GM15510 (cell line): ENCODE data around the gene MAP6.
A peak's percentile ranks its signal among the peaks of the same experiment; 100 is the strongest.

Experiments
- POLR2A ChIP-seq: IDR thresholded peaks from 3 replicates; pipeline ENCODE4 v1.6.1; 2011; ENCODE audit warnings: borderline replicate concordance; ENCODE audit not compliant: insufficient read length; ENCODE audit errors: extremely low read depth

The MAP6 gene

DNA sequence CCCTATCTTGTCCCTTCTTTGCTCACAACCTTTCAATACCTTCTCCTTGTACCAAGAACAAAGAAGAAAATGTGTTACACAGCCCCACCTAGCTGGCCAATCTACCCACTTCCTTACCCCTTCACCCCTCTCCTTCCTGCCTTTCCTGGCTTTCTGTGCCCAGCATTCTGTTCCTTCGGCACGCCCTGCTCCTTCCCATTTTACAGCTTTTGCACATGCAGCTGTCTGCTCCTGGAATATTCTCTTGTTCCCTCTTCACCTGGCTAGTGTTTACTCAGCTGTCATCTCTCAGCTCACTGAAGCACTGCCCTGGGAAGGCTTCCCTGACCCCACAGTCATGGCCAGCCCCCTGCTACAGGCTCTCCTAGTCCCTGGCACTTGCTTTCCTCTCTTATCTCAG is 76.1 kb downstream of the MAP6 start:
- TF ChIP-seq POLR2A, result no peak

GRCh38 chr11:75591966-75592365 is 76.9 kb downstream of the MAP6 start:
- TF ChIP-seq POLR2A, result no peak

GRCh38 chr11:75591371-75591770 is 77.5 kb downstream of the MAP6 start:
- TF ChIP-seq POLR2A, result no peak

DNA sequence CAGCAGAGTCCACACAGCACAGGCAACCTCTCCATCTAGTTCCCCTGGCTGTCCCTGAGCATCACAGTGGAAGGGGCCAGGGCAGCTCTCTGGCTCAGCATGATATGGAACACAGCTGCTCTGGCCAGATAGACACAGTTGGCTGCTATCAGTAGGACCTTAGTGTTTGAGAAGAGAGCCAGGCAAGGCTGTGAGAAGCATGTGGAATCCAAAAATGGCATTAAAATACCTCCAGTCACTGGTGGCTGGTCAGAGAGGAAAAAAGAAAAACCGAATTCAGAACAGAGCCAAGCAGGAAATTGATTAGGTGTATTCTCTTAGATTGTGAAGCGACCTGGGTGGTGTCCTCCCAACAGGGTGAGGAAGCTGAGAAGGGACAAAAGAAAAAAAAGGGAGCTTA is 78.9 kb downstream of the MAP6 start:
- no peak for TF ChIP-seq POLR2A

- no peak for TF ChIP-seq POLR2A
These were observed 79.8 kb downstream of the MAP6 start for GRCh38 chr11:75589051-75589450.

DNA sequence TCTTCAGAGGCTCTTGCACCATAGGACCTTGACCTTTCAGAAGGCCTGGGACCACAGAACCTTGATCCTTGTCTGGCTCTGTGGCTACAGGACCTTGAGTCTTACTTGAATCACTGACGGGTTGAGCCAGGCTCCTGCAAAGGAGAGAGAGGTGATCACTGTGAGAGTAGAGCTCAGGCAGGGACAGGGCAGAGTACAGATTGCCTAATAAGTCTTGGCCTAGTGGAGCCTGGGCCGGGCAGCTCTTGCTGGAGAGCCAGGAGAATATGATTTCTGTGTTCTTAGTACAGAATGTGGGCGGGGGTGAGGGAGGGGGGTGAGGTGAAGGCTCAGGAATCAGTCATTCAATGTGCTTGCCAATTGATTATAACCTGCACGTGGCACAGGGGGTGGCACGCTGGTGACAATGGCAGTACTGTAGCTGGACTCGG is 80.8 kb downstream of the MAP6 start:
- TF ChIP-seq POLR2A, result no peak

- no peak for TF ChIP-seq POLR2A
These were observed 82.4 kb downstream of the MAP6 start for GRCh38 chr11:75586395-75586794.

GRCh38 chr11:75585293-75585670 is 83.6 kb downstream of the MAP6 start:
- TF ChIP-seq POLR2A, result no peak

DNA sequence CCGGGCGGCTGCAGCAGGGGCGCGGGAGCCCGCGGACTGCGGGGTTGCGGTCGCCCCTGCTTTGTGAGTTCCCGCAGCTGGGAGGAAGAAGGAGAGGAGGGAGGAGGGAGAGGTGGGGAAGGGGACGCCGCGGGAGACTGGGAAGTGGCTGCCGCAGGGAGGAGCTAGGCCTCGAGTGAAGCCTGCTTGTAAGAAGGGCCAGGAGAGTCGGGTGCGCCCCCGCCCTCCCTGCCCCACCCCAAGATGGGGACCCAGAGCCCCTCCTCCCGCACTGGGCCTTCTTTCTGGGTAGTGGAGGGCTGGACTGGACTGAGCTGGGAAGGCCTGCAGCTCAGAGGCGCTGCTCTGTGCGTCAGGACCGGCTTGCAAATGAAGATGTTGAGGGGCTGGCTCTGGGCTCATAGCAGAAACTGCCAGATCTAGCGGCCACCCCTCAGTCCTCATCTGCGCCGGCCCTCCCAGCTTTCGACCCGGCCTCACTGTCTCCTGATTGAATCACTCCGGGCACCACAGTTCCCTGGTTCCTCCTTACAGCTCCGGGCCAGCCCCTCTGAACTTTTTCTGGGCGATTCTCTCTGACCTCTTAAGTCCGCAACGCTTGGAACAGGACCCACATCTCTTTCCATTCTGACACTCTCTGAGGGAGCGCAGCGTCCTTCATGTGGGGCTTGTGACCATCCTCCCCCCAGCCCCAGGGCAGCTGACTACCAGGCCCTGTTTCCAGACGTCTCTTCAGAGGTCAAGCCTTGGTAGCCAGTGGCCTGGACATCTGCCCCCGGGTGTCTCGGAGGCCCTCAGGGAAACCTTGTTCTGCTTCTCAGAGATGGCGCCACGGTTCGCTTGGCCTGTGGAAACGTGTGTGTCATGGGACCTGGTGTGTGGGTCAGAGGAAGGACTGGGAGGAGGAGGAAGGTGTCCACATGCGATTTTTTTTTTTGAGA is 84.8 kb downstream of the MAP6 start:
- TF ChIP-seq POLR2A, result no peak

DNA sequence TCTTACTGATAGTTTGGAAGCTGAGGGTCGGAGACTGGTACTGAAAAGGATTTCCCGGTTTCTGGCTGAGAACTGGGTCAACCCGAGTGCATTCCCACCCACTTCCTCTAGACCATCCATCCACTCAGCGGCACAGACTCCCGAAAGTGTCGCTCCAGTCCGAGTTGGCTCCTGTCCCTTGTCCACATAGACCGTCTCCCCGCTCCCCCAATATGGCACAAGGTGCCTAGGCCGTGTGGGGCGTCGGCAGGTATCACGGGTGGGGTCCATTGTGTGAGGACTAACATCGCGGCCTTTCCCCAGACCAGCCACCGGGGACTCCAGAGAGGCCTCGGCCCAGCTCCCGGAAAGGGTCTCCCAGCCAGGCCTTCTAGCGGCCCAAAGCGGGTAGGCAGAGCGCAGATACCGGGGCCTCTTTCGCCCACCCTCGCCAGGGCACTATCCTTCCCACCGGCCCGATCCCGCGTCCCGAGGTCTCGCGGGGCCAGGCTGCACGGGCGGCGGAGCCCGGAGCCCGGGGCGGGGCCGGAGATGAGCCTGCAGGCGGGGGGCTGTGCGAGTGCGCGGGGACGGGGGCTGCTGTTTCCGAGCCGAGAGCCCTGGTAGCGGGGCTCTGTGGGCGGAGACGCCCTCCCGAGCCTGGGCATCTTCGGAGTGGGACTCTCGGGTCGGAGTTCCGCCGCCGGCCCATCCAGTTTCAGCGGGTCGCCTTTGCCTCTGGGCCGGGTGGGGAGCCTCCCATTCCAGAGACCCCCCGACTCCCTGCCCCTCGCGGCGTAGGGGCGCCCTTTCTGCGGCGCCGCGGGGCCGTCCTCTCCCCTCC is 85.7 kb downstream of the MAP6 start:
- peak; percentile 41 for TF ChIP-seq POLR2A

DNA sequence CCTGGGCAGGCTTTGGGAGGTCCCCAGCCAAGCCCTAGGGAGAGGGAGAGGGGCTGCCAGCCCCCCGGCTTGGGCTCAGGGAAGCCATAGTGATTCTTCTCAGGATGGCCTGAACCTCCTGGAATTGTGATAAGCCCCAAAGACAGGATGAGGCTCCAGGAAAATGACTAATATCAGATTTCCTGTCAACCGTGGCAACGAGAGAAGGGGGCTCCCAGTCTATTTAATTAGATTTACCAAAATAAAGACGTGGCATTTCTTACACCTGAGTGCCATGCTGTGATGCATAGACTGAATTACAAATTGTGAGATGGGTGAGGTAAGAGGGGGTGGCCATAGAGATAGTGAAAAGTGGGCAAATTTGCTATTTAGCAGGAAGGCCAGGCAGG is 86.3 kb downstream of the MAP6 start:
- no peak for TF ChIP-seq POLR2A

DNA sequence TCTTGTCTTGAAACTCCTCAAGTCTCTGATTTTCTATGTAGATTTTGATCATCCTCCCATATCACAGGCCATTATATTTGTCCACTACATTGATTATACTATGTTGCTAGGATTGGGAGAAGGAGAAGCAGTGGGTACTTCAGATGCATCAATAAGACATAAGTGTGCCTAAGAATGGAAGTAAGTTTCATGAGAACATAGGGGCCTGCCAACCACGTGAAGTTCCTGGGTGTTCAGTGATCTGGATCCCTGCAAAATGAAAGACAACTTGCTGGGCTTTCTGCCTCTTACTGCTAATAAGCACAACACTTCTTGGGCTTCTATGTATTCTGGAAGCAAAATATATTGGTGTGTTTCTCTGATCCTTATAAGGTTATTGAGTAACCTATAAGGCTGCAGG is 89.0 kb downstream of the MAP6 start:
- TF ChIP-seq POLR2A, result no peak

DNA sequence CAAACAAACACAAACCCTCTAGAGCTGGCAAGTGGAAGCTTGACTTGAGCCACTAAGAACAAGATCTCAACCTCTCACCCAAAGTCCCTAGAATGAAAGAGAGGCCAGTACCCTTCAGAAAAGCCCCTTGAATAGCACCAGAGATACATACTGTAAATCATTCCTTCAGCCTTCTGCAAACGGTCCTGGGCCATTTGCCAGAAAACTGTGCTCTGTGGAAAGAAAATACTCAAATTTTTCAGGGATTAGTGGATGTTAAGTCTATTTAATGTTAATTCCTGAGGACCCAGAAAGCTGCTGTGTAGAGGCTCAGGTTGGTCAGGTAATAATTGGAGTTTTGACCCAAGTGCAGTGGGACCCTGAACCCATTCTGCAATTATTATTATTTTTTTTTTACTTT is 89.9 kb downstream of the MAP6 start:
- no peak for TF ChIP-seq POLR2A

DNA sequence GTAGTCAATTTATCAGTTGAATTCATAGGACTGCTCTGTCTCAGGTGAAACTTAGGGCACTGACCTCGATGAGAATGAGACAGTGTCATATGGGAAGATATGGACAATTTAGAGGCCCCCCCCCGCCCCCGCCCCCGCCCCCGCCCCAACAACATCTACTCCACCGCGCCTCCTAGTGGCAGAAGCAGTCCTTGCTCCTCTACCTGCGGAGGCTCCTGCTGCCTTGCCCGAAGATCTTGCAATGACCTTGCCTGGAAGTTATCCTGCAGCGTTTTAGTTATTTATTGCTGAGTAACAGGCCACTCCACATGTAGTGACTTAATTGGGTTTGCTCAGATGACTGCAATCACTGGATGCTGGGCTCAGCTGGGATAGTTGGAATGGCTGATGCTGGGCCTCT is 91.6 kb downstream of the MAP6 start:
- no peak for TF ChIP-seq POLR2A

- TF ChIP-seq POLR2A, result no peak
These were observed 92.3 kb downstream of the MAP6 start for GRCh38 chr11:75576499-75576918.

DNA sequence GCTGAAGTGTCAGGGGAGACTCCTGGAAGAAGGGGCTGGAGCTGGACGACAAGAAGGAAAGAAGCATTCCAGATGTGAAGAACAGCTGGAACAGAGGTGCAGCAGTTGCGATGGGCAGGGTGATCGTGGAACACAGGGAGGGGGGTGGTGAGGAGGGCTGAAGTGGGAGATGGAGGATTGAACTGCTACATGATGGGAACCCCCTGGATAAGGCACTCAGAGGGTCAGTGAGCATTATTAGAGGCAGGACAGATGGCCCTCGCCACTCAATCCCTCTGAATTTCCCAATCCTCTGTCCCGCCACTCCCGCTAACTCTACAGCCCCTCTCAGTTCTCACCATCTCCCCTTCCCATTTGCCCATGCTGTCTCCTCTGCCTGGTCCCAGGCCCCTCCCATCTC is 92.8 kb downstream of the MAP6 start:
- no peak for TF ChIP-seq POLR2A

- no peak for TF ChIP-seq POLR2A
These were observed 93.9 kb downstream of the MAP6 start for GRCh38 chr11:75574698-75575602.
